ENCODE results near the gene DNAI2.
"Not testable (repeated sequence)": the region's sequence is repeated elsewhere in the genome, so short reads cannot be mapped to it uniquely, and the experiment has no call there.

DNAI2 gene

DNA sequence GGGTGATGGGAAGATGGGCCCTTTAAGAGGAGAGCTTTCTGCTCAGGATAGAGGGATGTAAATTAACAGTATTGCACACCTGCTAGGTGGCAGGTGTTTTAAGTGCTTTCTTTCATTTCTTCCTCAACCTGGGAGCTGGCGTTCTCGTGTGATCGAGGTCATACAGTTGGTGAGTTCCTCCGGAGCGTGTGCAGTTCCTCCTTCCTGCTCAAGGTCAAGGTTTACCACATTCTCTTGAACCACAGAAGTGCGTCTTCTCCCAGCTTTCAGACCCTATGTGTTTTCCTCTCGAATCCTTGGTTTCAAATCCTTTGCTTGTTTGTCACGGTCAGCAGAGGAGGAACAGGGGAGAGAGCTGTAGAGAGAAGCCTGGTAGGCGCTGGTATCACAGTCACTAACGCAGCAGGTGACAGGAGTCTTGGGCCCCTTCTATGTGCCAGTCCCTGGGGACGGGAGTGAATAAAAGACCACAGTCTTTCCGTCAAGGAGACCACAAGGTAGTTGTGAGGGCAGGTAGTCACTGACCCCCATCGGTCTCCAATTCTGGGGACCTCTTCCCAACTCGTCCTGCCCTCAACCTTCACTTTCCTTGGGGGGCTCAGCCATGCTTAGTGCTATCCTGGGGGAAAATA is 791 bp downstream of the DNAI2 start:
- no peak overlapping the region for H3K4me3 ChIP-seq (ENCODE audit: low read depth, low read length)
- DNase-seq (ENCODE audit: low read depth) = peak; percentile 33
- TF ChIP-seq, protein P1, sequence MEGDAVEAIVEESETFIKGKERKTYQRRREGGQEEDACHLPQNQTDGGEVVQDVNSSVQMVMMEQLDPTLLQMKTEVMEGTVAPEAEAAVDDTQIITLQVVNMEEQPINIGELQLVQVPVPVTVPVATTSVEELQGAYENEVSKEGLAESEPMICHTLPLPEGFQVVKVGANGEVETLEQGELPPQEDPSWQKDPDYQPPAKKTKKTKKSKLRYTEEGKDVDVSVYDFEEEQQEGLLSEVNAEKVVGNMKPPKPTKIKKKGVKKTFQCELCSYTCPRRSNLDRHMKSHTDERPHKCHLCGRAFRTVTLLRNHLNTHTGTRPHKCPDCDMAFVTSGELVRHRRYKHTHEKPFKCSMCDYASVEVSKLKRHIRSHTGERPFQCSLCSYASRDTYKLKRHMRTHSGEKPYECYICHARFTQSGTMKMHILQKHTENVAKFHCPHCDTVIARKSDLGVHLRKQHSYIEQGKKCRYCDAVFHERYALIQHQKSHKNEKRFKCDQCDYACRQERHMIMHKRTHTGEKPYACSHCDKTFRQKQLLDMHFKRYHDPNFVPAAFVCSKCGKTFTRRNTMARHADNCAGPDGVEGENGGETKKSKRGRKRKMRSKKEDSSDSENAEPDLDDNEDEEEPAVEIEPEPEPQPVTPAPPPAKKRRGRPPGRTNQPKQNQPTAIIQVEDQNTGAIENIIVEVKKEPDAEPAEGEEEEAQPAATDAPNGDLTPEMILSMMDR (IDR thresholded peaks at IDR 0.05; ENCODE audit: insufficient read depth, low read depth, low read length, missing control alignments) = no peak

DNA sequence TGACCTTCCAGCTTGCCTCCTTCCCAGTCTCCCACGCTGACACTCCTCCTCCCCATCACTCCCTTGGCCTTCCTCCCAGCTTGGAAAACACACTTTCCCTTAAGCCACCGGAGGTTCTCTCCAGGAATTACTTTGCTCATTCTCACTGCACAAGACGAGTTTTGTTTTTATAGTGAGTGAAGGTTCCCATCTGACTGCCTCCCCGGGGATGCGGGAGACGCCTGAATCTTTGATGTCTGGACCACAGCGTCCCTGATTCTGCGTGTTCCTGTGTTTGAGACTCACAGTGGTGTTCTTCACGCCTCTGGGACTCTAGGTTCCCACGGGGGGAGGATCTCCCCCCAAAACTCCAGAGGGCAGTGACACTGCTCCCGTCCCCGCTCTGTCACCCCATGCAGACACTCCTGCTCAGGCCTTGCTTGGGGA is 2.0 kb downstream of the DNAI2 start:
- no peak for DNase-seq (ENCODE audit: low read depth)
- TF ChIP-seq, protein P1 (IDR thresholded peaks at IDR 0.05; ENCODE audit: insufficient read depth, low read depth, low read length, missing control alignments) = no peak
- H3K4me3 ChIP-seq (ENCODE audit: low read depth, low read length) = no peak overlapping the region

GRCh38 chr17:74276541-74277009 is 2.5 kb downstream of the DNAI2 start:
- TF ChIP-seq, protein P1 (IDR thresholded peaks at IDR 0.05; ENCODE audit: insufficient read depth, low read depth, low read length, missing control alignments) = no peak
- no peak overlapping the region for H3K4me3 ChIP-seq (ENCODE audit: low read depth, low read length)
- peak; percentile 41 for DNase-seq (ENCODE audit: low read depth)

DNA sequence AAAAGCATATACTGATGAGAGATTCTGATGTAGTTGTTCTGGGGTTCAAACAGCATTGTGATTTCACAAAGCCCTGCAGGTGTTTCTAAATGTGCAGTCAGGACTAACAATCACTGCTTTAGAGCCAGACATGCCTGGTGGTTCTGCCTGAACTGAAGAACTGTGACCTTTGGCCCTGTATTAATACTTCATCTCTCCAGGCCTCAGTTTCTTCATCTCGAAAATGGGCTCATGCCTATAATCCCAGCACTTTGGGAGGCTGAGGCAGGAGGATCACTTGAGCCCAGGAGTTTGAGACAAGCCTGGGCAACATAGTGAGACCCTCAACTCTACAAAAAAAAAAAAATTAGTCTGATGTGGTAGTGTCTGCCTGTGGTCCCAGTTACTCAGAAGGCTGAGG is 3.9 kb downstream of the DNAI2 start:
- no peak overlapping the region for H3K4me3 ChIP-seq (ENCODE audit: low read depth, low read length)
- DNase-seq (ENCODE audit: low read depth) = no peak
- TF ChIP-seq, protein P1 (IDR thresholded peaks at IDR 0.05; ENCODE audit: insufficient read depth, low read depth, low read length, missing control alignments) = no peak

- not testable (repeated sequence) for DNase-seq (ENCODE audit: low read depth); H3K4me3 ChIP-seq (ENCODE audit: low read depth, low read length)
These were observed 5.6 kb downstream of the DNAI2 start for GRCh38 chr17:74279617-74280016.

- peak; percentile 79 for DNase-seq (ENCODE audit: low read depth)
- no peak overlapping the region for H3K4me3 ChIP-seq (ENCODE audit: low read depth, low read length)
- TF ChIP-seq, protein P1 (IDR thresholded peaks at IDR 0.05; ENCODE audit: insufficient read depth, low read depth, low read length, missing control alignments) = no peak
These were observed 6.1 kb downstream of the DNAI2 start for GRCh38 chr17:74280093-74280513.

DNA sequence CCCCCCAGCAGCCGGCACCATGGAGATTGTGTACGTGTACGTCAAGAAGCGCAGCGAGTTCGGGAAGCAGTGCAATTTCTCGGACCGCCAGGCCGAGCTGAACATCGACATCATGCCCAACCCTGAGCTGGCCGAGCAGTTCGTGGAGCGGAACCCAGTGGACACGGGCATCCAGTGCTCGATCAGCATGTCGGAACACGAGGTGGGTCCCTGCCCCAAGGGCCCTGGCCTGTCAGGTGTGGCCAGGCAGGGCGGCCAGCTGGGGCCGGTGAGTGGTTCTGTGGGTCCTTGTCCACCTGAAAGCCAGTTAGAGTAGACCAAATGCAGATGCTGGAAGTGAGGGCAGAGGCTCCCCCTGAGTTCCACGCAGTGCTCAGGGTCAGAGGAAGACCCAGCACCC is 7.8 kb downstream of the DNAI2 start:
- H3K4me3 ChIP-seq (ENCODE audit: low read depth, low read length) = no peak overlapping the region
- DNase-seq (ENCODE audit: low read depth) = no peak
- TF ChIP-seq, protein P1 (IDR thresholded peaks at IDR 0.05; ENCODE audit: insufficient read depth, low read depth, low read length, missing control alignments) = no peak

GRCh38 chr17:74282274-74282586 is 8.2 kb downstream of the DNAI2 start:
- DNase-seq (ENCODE audit: low read depth); H3K4me3 ChIP-seq (ENCODE audit: low read depth, low read length): not testable (repeated sequence)

Measured in GM12865 (cell line).